ENCODE results near the gene ALPI.

The ALPI gene

DNA sequence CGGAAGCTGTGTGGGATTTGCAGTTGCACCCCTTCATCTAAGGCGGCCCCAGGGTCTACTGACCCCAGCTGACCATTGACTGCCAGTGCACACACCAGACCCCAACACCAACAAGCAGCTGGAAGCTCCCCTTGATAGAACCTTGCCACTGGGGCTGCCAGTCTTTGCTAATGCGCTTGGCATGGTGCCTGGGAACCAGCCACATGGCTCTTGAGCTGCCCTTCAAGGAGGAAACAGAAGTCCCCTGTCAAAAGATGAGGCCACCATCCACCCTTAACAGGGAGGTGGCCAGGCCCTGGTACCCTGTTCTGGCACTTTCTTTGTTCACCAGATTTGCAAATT is 8.6 kb downstream of the ALPI start:
- H3K4me1 Mint-ChIP-seq, result no peaks in the 10 kb centered on the region
- H3K4me3 Mint-ChIP-seq, result no peak overlapping the region
- no peaks in the 10 kb centered on the region for H3K9me3 Mint-ChIP-seq
- DNase-seq (ENCODE audit: low spot score in 2 of 2) (no peak), ATAC-seq (replicated peaks; ENCODE audit: extremely low read depth, poor library complexity, severe bottlenecking) (no peak)
- peaks cover 21% of the 10 kb centered on the region for H3K27me3 Mint-ChIP-seq
- H3K27ac Mint-ChIP-seq (ENCODE audit: low read depth), result no peak overlapping the region
- H3K36me3 Mint-ChIP-seq (ENCODE audit: insufficient read depth), result no peaks in the 10 kb centered on the region

DNA sequence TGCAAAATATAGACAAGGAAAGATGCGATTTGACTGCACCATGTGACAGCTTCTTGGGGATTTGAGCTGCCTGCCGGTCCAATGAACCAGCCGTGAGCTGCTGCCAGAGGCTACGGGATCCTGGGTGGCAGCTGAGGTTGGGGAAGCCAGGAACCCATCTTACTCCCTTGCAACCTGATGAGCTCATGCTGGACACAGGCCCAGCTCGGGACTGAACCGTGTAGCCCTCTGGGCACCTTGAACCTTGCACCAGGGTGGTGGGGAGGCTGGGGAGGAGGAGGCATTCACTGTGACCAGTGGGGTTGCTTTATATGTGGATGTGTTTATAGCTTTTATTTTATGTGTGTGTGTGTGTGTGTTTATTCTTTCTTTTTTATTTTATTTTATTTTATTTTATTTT is 9.1 kb downstream of the ALPI start:
- Mint-ChIP-seq H3K27me3 (peaks cover 15% of the 10 kb centered on the region), H3K36me3 (ENCODE audit: insufficient read depth) (no peaks in the 10 kb centered on the region), H3K4me1 (no peaks in the 10 kb centered on the region), H3K4me3 (no peak overlapping the region), H3K9me3 (no peaks in the 10 kb centered on the region), H3K27ac (ENCODE audit: low read depth) (no peak overlapping the region)
- ATAC-seq (replicated peaks; ENCODE audit: extremely low read depth, poor library complexity, severe bottlenecking) (no peak), DNase-seq (ENCODE audit: low spot score in 2 of 2) (no peak)

DNA sequence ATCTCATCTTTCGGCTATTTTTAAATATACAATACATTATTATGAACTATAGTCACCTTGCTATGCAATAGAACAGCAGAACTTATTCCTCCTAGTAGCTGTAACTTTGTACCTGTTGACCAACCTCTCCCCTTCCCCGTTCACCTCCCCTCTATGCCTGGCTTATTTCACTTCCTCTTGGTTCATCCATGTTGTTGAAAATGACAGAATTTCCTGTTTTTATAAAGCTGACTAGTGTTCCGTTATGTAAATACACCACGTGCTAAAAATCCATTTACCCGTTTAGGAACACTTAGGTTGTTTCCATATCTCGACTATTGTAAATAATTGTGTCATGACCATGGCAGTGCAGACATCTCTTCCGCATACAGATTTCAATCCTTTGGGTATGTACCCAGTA is 10.3 kb downstream of the ALPI start:
- ATAC-seq (replicated peaks; ENCODE audit: extremely low read depth, poor library complexity, severe bottlenecking) (no peak), DNase-seq (ENCODE audit: low spot score in 2 of 2) (no peak)
- Mint-ChIP-seq H3K4me3 (no peak overlapping the region), H3K4me1 (no peaks in the 10 kb centered on the region), H3K27ac (ENCODE audit: low read depth) (no peak overlapping the region), H3K36me3 (ENCODE audit: insufficient read depth) (no peaks in the 10 kb centered on the region), H3K9me3 (no peaks in the 10 kb centered on the region), H3K27me3 (peaks cover 20% of the 10 kb centered on the region)

DNA sequence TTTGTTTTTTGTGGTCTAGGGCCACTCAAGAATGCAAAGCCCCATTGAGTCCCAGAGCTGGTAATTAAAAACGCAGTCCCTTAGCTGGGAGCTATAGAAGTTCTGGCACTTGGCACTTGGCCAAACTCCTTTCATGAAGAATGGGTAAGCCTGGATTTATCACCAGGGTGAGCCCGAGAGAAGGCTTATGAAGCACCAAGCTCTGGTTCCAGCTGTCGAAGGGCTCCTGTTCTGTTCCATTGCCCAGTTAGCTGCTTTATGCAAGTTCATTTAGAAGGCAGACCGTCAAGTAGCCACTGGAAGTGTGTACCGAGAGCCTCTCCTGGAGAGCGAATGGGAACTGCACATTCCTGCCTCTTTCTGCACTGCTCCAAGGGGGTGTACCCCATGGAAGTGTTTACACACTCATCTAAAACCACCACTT is 17.5 kb downstream of the ALPI start:
- DNase-seq (ENCODE audit: low spot score in 2 of 2), result no peak
- no peaks in the 10 kb centered on the region for H3K4me1 Mint-ChIP-seq
- H3K27ac Mint-ChIP-seq (ENCODE audit: low read depth), result no peak overlapping the region
- no peak for ATAC-seq (replicated peaks; ENCODE audit: extremely low read depth, poor library complexity, severe bottlenecking)
- no peaks in the 10 kb centered on the region for H3K36me3 Mint-ChIP-seq (ENCODE audit: insufficient read depth)
- peaks cover 59% of the 10 kb centered on the region for H3K27me3 Mint-ChIP-seq
- H3K4me3 Mint-ChIP-seq, result no peak overlapping the region
- H3K9me3 Mint-ChIP-seq, result peaks cover 9% of the 10 kb centered on the region

DNA sequence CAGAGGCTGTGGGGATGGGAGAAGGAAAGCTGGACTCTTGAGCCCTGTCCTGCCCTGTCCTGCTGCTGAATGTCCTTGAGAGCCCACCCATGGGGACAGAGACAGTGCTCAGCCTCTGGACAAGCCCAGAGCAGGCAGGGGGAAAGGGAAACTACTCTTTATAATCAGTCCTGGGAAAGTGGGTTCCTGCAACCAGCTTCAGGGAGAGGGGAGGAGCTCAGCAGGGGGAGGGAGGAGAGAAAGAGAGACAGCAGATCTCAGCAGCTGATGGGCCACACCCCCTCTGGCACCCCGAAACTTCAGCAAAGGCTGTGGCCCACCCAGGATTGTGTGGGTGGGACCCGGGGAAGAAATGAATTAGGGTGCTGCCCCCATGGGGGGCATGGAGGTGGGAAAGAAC is 20.1 kb downstream of the ALPI start:
- Mint-ChIP-seq H3K27me3 (peaks cover 55% of the 10 kb centered on the region), H3K4me1 (no peaks in the 10 kb centered on the region), H3K36me3 (ENCODE audit: insufficient read depth) (no peaks in the 10 kb centered on the region), H3K9me3 (peaks cover 9% of the 10 kb centered on the region), H3K27ac (ENCODE audit: low read depth) (no peak overlapping the region), H3K4me3 (no peak overlapping the region)
- DNase-seq (ENCODE audit: low spot score in 2 of 2) (no peak), ATAC-seq (replicated peaks; ENCODE audit: extremely low read depth, poor library complexity, severe bottlenecking) (no peak)

DNA sequence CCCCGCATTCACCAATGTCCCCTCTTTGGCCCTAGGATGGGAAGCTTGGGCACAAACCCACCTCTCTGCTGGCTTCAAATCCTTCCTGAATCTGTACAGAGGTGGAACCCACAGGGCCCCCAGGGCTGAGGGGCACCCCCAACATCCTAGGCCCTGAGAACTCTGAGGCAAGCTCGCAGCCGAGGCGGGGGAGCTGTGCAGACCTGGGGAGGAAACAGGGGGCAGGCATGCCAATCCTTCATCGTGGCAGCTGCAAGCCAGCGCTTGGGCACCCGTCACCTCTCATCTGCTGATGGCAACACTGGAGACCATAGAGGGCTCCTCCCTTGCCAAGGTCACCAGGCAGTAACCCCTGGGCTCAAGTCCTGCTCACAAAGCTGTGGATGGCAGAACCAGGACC is 20.8 kb downstream of the ALPI start:
- Mint-ChIP-seq H3K27me3 (peaks cover 55% of the 10 kb centered on the region), H3K9me3 (peaks cover 9% of the 10 kb centered on the region), H3K27ac (ENCODE audit: low read depth) (no peak overlapping the region), H3K36me3 (ENCODE audit: insufficient read depth) (no peaks in the 10 kb centered on the region), H3K4me3 (no peak overlapping the region), H3K4me1 (no peaks in the 10 kb centered on the region)
- ATAC-seq (replicated peaks; ENCODE audit: extremely low read depth, poor library complexity, severe bottlenecking) (no peak), DNase-seq (ENCODE audit: low spot score in 2 of 2) (no peak)

DNA sequence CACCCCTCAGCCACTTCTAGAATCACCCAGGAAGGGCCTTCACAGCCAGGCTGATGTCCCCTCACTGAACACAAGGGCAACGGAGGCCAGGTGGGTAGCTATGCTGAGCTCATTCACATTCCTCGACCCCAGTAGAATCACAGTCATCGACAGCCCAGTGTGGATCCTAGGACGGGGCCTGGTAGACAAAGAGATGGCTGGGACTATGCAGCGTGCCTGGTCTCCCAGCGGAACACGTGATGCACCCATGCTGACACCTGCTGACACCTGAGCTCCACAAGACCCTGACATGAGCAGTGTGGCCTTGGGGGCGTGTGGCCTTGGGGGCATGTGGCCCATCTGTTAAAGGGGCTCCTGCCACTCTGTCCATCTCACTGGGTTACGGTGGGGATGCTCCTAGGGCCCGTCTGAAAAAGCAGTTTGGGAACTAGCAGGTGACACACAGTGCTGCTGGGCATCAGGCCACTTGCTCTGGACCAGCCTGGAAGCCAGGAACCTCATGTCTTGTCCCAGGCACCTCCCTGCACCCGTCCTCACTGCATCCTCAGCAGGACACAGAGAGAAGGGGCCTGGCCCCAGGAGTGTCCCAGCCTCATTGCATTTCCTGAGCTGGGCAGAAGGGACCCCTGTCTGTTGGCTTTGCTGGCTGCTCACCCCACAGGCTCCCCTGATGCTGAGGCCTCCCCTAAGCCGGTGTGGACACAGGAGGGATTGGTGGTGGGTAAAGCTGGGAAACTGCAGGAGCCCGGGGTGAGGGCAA is 22.0 kb downstream of the ALPI start:
- no peak overlapping the region for H3K4me3 Mint-ChIP-seq
- H3K27me3 Mint-ChIP-seq, result peaks cover 55% of the 10 kb centered on the region
- no peak overlapping the region for H3K27ac Mint-ChIP-seq (ENCODE audit: low read depth)
- DNase-seq (ENCODE audit: low spot score in 2 of 2), result no peak
- ATAC-seq (replicated peaks; ENCODE audit: extremely low read depth, poor library complexity, severe bottlenecking), result no peak
- peaks cover 2% of the 10 kb centered on the region for H3K9me3 Mint-ChIP-seq
- no peaks in the 10 kb centered on the region for H3K4me1 Mint-ChIP-seq
- H3K36me3 Mint-ChIP-seq (ENCODE audit: insufficient read depth), result no peaks in the 10 kb centered on the region

DNA sequence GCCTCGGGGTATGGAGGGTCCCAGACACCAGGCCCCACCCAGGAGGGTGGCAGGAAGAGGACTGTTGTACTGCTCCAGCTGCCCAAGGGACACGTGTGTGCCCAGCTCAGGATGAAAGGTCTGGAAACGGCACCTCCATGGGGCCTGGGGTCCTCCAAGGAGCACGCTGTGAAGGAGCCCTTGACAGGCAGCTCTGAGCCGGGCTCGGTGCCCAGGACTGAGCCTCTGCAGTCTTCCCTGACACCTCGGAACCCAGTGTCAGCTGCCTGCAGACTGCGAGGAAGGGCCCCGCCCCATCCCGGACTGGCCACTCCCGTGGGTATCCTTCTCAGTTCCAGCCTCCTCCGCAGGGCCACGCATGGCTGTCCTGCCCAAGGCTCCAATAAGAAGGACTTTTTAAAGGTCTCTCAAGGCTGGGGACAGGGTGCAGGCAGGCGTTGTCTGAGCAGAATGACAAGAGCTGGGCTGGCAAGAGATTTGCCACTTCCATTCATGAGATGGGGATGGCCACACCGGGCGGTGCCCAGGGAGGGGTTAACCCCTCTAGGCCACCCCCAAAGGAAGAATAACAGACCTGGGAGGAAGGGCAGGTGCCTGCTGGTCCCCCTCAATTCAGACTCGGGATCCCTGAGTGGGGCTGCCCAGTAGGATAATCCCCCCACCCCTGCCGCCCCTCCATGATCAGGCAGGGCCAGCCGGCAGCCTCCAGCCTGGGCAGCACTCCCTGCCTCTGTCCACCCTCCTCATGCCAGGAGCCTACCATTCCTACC is 22.8 kb downstream of the ALPI start:
- no peaks in the 10 kb centered on the region for H3K9me3 Mint-ChIP-seq
- H3K4me1 Mint-ChIP-seq, result no peaks in the 10 kb centered on the region
- H3K4me3 Mint-ChIP-seq, result no peak overlapping the region
- no peaks in the 10 kb centered on the region for H3K36me3 Mint-ChIP-seq (ENCODE audit: insufficient read depth)
- peaks cover 52% of the 10 kb centered on the region for H3K27me3 Mint-ChIP-seq
- DNase-seq (ENCODE audit: low spot score in 2 of 2) (no peak), ATAC-seq (replicated peaks; ENCODE audit: extremely low read depth, poor library complexity, severe bottlenecking) (no peak)
- no peak overlapping the region for H3K27ac Mint-ChIP-seq (ENCODE audit: low read depth)

DNA sequence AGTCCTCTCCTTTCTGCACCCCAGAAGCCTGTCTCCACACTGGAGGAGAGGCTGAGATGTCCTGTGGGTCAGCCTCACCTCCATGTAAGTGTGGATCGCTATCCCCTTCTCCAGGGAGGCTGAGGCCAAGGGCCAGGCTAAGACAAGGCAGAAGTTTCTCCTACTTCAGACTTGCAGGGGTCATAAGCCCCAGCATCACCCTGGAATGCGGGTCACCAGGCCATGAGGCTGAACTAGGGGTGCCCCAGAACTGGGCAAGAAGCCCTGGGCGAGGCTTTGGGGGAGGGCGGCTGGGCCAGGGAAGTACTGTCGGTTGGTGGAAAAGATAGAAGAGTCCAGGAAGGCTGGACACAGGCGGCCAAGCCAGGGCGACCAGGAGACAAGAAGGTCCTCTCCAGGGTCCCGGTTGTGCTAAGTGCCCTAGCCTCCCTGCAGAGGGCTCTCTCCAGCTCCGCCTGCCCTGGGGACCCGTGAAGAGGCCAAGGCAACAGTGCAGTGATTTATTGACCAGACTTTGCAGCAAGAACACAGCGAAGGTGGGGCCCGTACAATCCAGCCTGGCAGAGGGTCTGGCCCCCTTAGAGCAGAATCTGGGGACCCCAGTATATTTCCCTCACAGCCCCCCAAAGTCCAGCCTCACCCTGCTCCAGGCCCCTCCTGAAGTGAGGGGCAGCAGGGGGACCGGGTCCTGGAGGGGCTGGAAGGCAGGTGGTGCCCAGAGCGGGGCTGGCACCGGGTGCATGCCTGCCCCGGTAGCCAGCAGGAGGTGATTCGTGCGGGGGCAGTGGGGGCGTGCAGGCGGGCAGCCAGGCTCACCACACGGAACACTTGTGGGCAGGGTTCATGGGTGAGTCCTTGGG is 23.6 kb downstream of the ALPI start:
- no peaks in the 10 kb centered on the region for H3K9me3 Mint-ChIP-seq
- DNase-seq (ENCODE audit: low spot score in 2 of 2), result no peak
- ATAC-seq (replicated peaks; ENCODE audit: extremely low read depth, poor library complexity, severe bottlenecking), result no peak
- H3K4me3 Mint-ChIP-seq, result no peak overlapping the region
- H3K36me3 Mint-ChIP-seq (ENCODE audit: insufficient read depth), result no peaks in the 10 kb centered on the region
- peaks cover 51% of the 10 kb centered on the region for H3K27me3 Mint-ChIP-seq
- no peaks in the 10 kb centered on the region for H3K4me1 Mint-ChIP-seq
- no peak overlapping the region for H3K27ac Mint-ChIP-seq (ENCODE audit: low read depth)

DNA sequence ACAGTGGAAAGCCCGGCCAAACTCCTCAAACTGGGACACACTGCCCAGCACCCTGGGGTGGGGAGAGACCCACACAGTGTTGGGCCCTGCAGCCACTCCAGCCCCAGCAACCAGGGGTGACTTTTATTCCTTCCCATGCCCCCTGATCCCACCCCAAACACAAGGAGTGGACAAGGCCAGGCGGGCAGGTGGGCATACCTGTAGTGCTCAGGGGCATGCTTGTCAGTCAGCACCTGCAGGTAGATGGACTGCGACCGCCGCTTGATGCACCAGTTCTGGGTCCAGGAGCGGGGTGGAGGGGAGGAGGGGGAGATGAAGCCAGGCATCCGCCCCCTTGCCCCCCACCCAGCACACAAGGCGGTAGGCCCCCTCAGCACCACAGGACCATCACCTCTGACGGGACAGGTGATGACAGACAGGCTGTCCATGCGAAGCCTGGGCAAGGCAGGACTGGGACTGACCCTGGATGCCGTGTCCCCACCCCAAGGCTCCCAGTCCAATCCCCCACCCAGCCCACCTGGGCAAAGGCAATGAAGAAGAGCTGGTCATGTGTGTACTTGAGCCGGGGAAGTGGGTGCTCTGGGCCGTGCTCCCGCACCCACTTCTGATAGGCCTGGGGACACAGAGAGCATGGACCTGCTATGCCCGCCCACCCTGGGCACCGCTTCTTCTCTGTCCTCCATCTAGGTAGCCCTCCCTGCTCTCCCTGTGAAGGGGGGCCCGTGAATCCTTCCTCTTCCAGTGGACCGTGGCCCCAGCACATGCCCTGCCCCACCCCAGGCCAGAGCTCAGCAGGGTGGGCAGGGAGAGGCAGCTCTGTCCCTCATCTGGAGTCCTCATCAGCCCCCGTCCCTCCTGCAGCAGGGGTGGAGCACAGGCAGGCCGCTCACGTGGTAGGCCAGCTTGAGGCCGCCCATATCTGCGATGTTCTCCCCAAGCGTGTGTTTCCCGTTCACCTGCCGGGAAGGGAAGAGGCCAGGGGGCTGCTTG is 24.5 kb downstream of the ALPI start:
- Mint-ChIP-seq H3K9me3 (no peaks in the 10 kb centered on the region), H3K4me1 (no peaks in the 10 kb centered on the region), H3K36me3 (ENCODE audit: insufficient read depth) (no peaks in the 10 kb centered on the region), H3K4me3 (no peak overlapping the region), H3K27ac (ENCODE audit: low read depth) (no peak overlapping the region), H3K27me3 (peaks cover 55% of the 10 kb centered on the region)
- ATAC-seq (replicated peaks; ENCODE audit: extremely low read depth, poor library complexity, severe bottlenecking) (no peak), DNase-seq (ENCODE audit: low spot score in 2 of 2) (no peak)

DNA sequence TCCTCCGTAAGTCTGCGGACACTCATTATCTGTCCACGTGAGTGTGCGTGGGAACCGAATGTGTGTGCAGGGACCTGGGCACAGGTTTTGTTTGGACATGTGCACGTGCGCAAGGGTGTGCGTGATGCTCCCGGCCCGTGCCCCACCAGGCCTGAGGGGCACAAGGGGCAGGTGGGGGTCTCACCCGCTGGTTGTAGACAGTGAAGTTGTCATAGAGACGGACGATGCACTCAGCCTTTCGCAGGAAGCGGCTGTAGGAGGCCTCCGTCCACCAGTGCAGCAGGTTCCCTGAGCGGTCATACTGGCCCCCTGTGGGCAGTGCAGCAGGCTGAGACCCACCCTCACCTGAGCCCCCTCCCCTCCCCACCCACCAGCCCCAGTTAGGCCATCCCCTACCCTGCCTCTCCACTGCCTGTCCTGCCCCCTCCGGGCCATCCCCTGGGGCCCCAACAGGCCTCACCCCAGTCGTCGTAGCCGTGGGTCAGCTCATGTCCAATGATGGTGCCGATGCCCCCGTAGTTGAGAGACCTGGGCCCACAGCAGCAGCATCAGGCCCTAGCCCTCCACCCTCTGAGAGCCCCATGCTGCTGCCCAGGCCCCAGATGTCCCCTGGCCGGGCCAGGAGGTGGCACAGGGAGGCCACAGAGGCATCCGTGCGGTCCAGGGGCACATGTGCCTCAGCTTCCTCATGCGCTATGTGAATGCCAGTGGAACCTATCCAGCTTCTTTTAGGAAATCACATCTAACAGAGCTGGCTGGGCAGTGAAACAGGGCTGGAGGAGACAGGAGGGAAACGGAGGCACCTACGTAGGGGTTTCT is 25.6 kb downstream of the ALPI start:
- H3K27me3 Mint-ChIP-seq, result peaks cover 48% of the 10 kb centered on the region

More for the DNA sequence above, 25.6 kb downstream of the ALPI start:
- ATAC-seq (replicated peaks; ENCODE audit: extremely low read depth, poor library complexity, severe bottlenecking), result no peak
- no peak overlapping the region for H3K27ac Mint-ChIP-seq (ENCODE audit: low read depth)
- no peak overlapping the region for H3K4me3 Mint-ChIP-seq
- no peaks in the 10 kb centered on the region for H3K4me1 Mint-ChIP-seq
- DNase-seq (ENCODE audit: low spot score in 2 of 2), result no peak
- H3K9me3 Mint-ChIP-seq, result no peaks in the 10 kb centered on the region
- H3K36me3 Mint-ChIP-seq (ENCODE audit: insufficient read depth), result no peaks in the 10 kb centered on the region
